NCI-H526 (cell line): ENCODE results near the gene SYNE2.
A peak's percentile ranks its signal among the peaks of the same experiment; 100 is the strongest.
"Not testable (repeated sequence)": the region's sequence is repeated elsewhere in the genome, so short reads cannot be mapped to it uniquely, and the experiment has no call there.

Experiments used
- DNase-seq, 2 experiments: peaks; one replicate each; lab custom pipeline; 2025; lab: John Stamatoyannopoulos, UW

Gene SYNE2

DNA sequence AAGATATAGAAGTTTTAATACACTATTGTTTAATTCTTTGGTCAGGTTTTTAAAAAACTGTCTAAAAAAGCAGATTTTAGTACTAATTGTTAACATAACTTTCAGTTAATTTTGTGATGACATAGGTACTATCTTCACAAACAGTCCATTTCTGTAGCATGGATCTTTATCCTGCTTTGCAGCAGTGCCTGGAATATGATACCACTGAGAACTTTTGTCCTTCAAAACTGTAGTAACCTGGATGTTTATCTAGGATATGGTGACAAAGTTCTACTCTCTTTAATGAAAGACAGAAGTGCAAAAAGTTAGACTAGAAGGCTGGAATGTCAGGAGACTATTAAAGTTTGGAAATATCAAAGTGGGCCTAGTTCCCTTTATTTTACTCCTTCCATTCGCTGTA, 159.9 kb downstream of the SYNE2 start:
- no peak for DNase-seq

DNA sequence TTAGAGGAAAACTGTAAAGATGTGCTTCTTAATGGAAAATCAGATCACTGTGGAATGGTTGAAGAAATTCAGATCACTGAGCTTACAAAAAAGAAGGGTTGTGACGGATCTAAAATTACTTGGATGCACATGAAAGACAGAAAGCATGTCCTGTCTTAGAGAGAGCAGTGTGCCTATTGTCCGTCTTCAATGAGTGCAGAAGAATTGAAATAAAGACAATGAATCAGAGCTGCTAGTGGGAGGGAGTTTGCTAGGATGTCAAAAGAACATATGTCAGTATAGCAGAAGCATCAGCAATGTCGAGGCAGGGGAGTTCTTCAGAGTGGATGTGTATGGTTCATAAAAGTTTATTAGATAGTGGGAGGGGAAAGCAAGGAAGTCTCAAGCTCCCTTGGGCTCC, 172.7 kb downstream of the SYNE2 start:
- DNase-seq = no peak

DNA sequence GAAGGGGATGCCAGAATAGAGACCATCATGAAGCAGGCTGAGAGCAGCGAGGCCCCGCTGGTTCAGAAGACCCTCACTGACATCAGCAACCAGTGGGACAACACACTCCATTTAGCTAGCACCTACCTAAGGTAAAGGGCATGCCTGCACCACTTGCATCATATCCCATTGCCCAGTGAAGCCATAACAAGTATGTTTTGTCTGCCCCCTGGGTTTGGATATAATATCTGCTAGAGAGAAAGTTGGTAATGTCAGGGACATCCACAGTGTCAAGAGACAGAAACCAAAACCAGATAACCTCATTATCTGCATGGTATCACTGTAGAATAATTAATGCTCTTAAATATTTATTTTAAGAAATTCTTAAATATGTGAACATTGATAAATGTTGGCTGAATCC, 173.8 kb downstream of the SYNE2 start:
- no peak for DNase-seq

DNA sequence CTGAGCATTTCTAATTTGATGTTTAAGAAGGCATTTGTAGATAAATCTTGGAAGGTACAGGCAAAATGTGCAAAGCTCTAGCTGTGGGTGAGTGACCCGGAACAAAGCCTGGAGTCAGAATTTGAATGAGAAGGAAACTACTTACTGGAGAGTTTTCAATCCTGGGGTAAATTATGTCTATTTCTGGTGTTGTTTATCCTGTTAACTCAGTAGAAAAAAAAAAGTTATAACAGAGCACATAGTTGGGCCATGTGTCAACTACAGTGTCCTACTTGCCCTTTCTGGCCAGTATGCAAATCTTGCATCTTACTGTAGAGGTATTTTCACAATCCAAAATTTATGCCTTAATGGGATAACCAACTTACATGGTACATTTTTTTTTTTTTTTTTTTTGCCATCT, 182.3 kb downstream of the SYNE2 start:
- no peak for DNase-seq

DNA sequence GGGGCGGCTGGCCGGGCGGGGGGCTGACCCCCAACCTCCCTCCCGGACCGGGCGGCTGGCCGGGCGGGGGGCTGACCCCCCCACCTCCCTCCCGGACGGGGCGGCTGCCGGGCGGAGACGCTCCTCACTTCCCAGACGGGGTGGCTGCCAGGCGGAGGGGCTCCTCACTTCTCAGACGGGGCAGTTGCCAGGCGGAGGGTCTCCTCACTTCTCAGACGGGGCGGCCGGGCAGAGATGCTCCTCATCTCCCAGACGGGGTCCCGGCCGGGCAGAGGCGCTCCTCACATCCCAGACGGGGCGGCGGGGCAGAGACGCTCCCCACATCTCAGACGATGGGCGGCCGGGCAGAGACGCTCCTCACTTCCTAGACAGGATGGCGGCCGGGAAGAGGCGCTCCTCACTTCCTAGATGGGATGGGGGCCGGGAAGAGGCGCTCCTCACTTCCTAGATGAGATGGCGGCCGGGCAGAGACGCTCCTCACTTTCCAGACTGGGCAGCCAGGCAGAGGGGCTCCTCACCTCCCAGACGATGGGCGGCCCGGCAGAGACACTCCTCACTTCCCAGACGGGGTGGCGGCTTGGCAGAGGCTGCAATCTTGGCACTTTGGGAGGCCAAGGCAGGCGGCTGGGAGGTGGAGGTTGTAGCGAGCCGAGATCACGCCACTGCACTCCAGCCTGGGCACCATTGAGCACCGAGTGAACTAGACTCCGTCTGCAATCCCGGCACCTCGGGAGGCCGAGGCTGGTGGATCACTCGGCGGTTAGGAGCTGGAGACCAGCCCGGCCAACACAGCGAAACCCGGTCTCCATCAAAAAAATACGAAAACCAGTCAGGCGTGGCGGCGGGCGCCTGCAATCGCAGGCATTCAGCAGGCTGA, 185.3 kb downstream of the SYNE2 start:
- DNase-seq = not testable (repeated sequence)

DNA sequence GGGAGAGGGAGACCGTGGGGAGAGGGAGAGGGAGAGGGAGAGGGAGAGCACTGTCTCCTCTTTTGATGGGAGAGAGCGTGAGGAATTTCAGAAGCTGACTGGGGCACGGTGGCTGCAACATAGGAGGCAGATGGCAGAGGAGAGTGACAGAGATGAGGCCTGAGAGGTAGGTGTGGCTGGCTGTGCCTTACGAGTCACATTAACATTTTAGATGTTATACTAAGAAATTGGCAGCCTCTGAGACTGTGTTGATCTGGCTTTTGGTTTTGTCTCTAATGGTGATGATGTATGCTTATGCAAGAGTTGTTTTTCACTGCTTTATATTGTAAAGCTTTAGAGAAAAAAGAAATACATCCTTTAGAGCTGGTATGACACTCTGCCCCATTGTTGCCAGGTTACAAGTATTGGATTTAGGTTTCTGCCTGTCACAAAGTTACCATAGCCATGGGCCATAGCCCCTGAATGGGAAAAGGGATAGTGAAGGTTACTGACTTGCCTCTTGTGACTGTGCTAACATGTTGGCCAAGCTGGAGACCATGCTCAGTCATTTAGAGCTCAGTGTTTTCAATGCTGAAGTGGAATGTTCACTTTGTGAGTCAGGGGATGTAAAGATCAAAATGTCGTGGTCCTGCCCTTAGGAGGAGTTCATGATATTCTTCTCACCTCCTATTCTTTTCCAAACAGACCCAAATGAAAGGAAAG, 186.2 kb downstream of the SYNE2 start:
- DNase-seq = no peak

DNA sequence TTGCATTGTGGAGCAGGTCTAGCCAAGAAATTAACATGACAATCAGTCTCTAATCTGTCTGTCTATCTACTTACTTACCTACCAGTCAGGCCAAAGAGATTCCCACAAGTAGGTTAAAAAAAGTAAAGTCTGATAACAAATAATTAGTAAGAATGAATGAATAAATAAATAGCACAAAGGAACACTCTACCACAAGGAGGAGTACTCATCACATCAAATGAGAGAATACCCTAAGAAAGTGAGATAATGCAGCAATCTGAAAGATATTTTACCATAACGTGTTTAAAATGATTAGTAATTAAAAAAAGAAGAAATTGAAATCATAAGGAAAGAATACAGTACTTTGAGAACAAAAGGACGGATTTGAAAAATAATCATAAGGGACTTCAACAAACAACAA, 187.2 kb downstream of the SYNE2 start:
- DNase-seq = no peak

DNA sequence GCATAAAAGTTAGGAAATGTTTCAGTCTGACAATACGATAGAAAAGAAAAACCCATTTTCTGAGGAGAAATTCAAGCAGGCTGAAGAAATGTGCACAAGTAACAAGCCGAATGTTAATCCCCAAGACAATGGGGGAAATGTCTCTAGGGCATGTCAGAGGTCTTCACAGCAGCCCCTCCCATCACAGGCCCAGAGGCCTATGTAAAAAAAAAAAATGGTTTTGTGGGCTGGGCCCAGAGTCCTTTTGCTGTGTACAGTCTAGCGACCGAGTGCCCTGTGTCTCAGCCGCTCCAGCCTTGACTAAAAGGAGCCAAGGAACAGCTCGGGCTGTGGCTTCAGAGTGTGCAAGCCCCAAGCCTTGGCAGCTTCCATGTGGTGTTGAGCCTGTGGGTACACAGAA, 190.5 kb downstream of the SYNE2 start:
- not testable (repeated sequence) for DNase-seq

DNA sequence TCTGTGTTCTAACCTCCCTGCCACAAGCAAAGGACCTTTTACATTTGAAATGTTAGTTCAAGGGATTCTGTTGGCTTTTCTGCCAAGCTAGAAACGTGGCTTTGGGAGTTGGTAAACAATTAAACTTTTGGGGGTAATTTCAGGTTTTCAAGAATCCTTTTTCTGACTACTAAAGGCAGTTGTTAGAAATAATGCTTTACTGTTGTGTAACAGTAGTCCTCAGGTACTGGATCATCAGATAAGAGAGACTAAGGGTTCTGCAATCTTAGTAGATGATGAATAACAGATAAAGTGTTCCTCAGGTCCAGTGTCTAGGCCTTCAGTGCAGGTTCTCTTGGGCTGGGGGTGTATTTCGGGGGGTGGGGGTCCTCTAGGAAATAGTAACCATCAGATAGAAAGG, 192.3 kb downstream of the SYNE2 start:
- DNase-seq = no peak

DNA sequence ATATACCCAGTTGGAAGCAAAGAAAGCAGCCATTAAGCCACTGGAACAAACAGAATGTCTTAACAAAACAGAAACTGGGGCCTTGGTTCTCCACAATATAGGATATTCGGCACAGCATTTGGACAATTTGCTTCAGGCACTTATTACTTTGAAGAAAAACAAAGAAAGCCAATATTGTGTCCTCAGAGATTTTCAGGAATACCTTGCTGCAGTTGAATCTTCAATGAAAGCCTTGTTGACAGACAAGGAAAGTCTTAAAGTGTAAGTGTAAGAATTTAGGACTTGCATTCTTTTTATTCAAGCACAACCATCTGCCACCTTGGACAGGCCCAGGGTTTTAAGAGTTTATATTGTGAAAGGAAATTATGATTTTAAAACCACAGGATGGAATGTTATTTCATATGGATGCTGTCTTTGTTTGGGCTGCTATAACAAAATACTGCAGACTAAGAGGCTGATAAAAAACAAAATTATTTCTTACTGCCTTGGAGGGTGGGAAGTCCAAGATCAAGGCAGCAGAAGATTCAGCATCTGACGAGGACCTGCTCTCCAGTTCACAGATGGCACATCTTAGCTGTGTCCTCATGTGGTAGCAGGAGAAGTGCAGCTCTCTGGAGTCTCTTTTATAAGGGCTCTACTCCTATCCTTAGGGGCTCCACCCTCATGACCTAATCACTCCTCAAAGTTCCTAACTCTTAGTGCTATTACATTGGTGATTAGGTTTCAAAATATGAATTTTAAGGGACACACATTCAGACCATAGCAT, 197.0 kb downstream of the SYNE2 start:
- no peak for DNase-seq

DNA sequence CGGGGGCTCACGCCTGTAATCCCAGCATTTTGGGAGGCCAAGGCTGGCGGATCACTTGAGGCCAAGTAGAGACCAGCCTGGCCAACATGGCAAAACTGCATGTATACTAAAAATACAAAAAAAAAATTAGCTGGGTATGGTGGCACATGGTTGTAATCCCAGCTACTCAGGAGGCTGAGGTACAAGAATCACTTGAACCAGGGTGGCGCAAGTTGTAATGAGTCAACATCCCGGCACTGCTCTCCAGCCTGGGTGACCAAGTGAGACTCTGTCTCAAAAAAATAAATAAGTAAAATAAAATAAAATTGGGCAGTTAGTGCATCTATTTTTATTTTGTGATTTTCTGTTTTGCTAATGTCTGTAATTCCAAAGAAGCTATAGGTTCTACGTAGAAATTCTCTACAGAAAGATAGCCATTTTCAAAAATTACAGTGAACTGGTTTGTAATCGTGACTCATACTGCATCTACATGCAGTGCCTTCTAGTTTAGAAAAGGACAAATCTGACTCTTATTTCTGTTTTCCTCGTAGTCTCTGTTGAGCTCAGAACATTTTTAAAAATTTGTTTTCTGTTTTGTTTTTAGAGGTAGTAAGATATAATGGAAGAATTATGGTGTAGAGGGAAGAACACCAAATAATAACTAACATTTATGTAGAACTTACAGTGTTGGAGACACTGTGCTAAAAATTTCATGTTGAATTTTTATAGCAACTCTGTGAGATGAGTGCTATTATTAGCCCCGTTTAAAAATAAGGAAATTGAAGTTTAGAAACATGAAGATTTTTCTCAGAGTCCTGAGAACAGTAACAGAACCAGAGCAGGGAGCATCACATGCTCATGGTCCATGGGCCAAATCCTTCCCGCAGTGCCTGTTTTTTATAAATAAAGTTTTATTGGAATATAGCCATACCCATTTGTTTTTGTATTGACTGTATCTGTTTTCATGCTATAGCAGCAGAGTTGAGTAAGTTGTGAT, 201.2 kb downstream of the SYNE2 start:
- no peak for DNase-seq

DNA sequence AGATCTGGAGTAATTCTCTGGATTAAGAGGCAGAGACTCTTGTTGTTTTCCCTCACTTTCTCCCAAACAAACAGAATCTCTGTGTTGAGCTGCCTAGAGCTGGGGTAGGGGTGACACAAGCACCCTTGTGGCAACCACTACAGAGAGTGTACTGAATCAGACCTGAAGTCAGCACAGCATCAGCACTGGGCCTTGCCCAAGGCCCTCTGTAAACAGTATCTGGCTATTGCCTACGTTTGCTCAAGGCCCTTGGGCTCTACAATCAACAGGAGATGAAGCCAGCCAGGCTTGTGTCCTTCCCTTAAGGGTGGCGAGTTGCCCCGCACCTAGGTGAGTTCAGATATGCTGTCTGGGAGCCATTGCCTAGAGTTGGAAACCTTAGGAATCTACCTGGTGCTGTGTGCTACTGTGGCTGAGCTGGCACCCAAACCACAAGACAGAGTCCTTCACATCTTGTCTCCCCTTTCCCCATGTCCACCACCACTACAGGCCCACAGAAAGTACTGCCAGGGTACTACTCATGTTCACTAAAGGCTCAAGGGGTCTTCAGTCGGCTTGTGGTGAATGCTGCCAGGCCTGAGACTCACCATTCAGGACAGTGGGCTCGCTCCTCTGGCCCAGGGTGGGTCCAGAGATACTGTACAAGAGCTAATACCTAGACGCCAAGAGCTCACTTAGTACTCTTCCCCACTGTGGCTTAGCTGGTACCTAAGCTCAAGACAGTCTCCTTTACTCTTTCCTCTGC, 206.8 kb downstream of the SYNE2 start:
- no peak for DNase-seq

DNA sequence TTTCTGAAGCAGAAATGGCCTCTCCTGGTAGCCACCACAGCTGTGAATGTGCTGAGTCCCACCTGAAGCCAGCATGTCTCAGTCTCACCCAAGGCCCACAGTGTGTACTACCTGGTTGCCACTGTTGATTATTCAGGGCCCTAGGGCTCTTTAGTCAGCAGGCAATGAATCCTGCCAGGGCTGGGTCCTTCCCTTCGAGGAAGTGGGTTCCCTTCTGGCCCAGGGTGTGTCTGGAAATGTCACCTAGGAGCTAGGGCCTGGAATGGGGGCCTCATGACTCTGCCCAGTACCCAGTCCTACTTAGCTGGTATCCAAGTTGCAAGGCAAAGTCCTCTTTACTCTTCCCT, 207.4 kb downstream of the SYNE2 start:
- no peak for DNase-seq

DNA sequence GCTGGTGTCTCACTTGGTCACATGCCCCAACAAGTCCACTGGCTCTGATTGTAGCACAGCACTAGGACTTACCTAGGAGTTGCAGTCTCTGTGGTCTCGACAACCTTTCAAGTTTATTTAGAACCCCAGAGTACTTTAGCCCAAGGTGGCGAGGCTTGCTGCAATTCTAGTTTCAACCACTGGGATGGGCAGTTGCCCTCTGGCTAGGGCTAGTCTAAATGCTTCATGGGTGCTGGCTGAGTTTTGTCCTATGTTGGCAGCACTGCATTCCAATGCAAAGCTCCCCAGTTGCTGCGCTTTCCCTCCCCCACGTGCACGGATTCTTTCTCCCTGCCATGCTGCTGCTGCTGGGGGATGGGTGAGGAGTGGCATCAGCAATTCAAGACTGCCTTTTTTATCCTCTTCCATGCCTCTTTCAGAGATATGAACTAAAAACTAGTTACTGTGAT, 207.9 kb downstream of the SYNE2 start:
- DNase-seq = peak in 1 of 2 experiments; percentile 46

DNA sequence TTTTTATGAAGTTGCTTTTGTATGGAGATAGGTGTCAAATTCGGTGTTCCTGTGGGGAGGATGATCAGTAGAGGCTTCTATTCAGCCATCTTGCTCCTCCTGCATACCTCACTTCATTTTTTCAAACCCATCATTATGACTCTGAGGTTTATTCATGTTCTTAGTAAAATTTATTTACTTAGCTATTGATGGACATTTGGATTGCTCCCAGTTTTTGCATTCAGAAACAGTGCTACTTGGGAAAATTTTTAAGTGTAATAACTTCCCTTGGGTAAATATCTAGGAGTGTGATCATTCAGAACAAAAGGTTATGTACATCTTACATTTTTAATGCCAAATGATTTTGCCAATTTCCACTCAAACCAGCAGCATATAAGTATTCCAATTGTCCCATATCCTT, 208.3 kb downstream of the SYNE2 start:
- DNase-seq = no peak

DNA sequence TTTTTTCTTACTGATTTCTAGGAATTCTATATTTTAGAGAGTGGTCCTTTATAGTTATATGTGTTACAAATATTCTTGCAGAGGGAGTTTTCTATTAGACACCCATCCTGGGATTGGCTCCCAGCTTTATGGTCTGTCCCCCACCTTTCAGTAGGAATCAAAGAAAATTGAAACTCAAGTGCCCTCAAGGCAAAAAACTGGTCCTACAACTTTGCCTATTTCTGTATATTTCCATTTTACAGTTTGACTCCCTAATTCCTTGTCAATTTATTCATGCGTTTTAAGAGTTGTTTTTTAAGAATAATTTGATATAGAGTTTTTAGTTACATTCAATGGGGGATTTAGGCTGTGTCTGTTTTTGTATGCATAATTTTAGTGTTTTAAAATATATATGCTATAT, 208.9 kb downstream of the SYNE2 start:
- no peak for DNase-seq

DNA sequence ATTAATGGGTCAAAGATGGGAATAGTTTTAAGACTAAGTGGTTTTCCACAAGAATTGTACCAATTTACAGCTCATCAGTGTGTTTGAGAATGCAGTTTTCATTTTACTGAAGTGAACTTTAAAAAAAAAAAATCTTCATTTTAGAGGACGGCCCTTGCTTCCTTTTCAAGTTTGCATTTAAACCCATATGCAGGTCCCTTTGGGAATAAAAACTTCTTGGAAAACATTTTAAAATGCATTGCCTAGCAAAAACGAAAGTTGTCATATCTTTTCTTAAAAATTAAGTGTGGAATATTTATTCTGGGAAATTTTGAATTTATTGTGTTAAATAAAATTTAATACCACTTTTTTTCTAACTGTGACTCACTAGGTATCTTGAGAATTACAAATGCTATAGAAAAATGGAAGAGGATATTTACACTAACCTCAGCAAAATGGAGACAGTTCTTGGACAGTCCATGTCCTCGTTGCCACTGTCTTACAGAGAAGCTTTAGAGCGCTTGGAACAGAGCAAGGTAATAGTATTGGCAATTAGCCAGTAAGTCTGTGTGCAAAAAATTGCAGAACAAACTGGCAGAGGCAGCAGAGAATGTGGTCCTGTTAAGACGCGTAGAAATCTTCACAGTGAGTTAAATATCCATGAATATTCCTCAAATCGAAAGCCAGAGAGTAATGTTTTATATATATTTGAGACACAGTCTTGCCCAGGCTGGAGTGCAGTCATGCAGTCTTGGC, 209.7 kb downstream of the SYNE2 start:
- DNase-seq = no peak

DNA sequence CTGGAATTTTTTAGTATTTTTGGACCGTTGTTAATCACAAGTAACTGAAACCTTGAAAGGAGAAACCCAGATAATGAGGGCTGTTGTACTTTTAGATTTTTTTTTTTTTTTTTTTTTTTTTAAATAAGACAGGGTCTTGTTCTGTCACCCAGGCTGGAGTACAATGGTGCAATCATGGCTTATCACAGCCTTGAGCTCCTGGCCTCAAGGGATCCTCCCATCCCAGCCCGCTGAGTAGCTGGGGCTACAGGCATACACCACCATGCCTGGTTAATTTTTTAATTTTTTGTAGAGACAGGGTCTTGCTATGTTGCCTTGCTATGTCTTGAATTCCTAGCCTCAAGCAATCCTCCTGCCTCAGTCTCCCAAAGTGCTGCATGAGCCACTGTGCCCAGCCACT, 211.6 kb downstream of the SYNE2 start:
- no peak for DNase-seq

DNA sequence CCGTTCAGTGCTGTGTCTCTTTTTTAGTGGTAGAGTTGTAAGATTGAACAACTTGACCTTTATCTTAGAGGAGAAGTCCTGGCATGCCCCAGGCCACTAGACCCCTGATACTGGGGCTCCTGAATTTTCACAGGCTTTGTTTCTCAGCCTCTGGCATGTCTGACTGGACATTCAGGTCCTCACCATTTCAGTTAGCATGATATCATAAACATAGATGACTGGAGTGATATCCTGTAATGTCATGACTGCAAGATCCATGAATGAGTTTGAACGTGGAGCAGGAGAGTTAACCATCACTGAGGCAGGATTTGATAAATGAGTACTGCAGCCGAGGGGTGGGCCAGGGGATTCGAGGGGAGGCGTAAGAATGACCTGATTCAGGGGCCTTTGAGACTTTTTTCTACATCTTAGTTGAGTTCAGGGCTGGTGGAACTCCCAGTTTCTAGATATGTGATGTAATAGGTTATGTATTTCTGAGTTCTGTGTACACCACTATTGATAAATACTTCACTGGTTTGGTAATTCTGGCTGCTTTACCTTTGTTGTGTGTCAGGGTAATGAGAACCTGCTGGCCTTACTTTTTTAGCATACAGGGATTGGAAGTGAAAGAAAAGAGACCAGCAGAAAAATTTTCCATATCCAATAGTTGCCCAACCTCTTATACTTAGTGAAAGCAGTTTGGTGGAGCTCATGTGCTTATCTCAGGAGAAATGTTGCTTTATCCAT, 217.0 kb downstream of the SYNE2 start:
- DNase-seq = no peak
